Body of pancreas (tissue), 4 donors: ENCODE data around the gene QPCTL. TPM values are rescaled to one million over a fixed set of nuclear protein-coding genes. Genes with fewer than 3 reads are reported as not detected.

Experiments used
- ATAC-seq: fragments of 150-250 bp; one replicate; pipeline ENCODE4 v1.9.1; 2016
- DNase-seq, 4 donors: peaks; one replicate each; pipeline ENCODE4 v3.0.0-alpha.2; 2019
- H3K27ac ChIP-seq, 4 donors: fragments of 200-600 bp; sonication (generic); 1 replicate in 3 of 4; 2 replicates in 1 of 4; pipeline versions ENCODE4 v1.5.1 to v1.6.1; 2016 to 2019; ENCODE audit warnings: mild to moderate bottlenecking in 1 of 4, mixed read lengths in 1 of 4, moderate library complexity in 1 of 4
- H3K27me3 ChIP-seq, 2 donors: fragments of 200-600 bp; sonication (generic); one replicate each; pipeline ENCODE4 v1.6.0; 2016; ENCODE audit warnings: mild to moderate bottlenecking in 1 of 2
- H3K36me3 ChIP-seq, 2 donors: fragments of 200-600 bp; sonication (generic); replicated peaks in 1 of 2; 2 replicates each; pipeline ENCODE4 v1.5.1; 2016; ENCODE audit warnings: low read depth in 2 of 2; ENCODE audit not compliant: insufficient read depth in 1 of 2
- H3K4me1 ChIP-seq: fragments of 200-600 bp; sonication (generic); one replicate; pipeline ENCODE4 v1.6.0; 2016
- H3K4me3 ChIP-seq, 2 donors: fragments of 200-600 bp; sonication (generic); 1 replicate in 1 of 2; 2 replicates in 1 of 2; pipeline ENCODE4 v1.5.1; 2016 to 2019
- H3K9me3 ChIP-seq, 3 donors: fragments of 200-600 bp; sonication (generic); 1 replicate in 2 of 3; 2 replicates in 1 of 3; pipeline ENCODE4 v1.5.1; 2016
- CTCF ChIP-seq, 7 experiments: fragments of 450-650 bp in 4 of 7; fragments of 200-600 bp in 3 of 7; sonication (generic) in 3 of 7; IDR thresholded peaks; one replicate each; pipeline ENCODE4 v1.5.1; 2016 to 2019; ENCODE audit warnings: antibody characterized with exemption in 7 of 7
- POLR2A ChIP-seq, 3 donors: fragments of 450-650 bp; IDR thresholded peaks; one replicate each; pipeline ENCODE4 v1.6.1; 2016; ENCODE audit warnings: antibody characterized with exemption in 3 of 3, mild to moderate bottlenecking in 2 of 3
- WGBS, 2 donors: methylation state at CpG; one replicate each; pipeline ENCODE4 v1.1.5; 2017; 5-methylcytosine and 5-hydroxymethylcytosine counted together
- intact Hi-C: fragments of 100-400 bp; cut with DNase I; formaldehyde crosslinking; loops from one replicate; pipeline ENCODE4 v1.15.1; 2023
- total RNA-seq, 2 donors: library from RNA; depleted of rRNA; stranded (reverse); fragments of >200 nt; gene quantifications; one replicate each; pipeline ENCODE4 v1.1.0, GENCODE V29; 2016

Gene QPCTL
- total RNA-seq: 1 to 10 TPM; 2.1 to 4.0 TPM

GRCh38 chr19:45692187-45693105 is at the start of gene QPCTL:
QPCTL (plus strand) TSS chr19:45692666; CDS start chr19:45692704, 38 bp downstream.
- H3K27ac ChIP-seq: peak within 1 kb of the TSS; percentile 78 to 93 (median 90)
- H3K9me3 ChIP-seq: no peaks in the 10 kb centered on the region
- peak within 1 kb of the TSS; percentile 49 to 57 for H3K4me3 ChIP-seq
- peak in 1 of 7 experiments; percentile 0 for TF ChIP-seq CTCF (IDR thresholded peaks at IDR 0.05)
- peak; percentile 54 to 83 (median 77) for TF ChIP-seq POLR2A (IDR thresholded peaks at IDR 0.05)
- peaks cover 2 to 6% of the 10 kb centered on the region in 2 donors for H3K36me3 ChIP-seq
- intact Hi-C loops: no loop called here
- peak; percentile 98 to 100 (median 98) for DNase-seq
- H3K27me3 ChIP-seq: no peaks in the 10 kb centered on the region
- ATAC-seq: peak; percentile 91
- WGBS, 2 donors: 0% methylated on average over 1 to 70 of the region's 70 CpGs
- peaks cover 16% of the 10 kb centered on the region for H3K4me1 ChIP-seq

DNA sequence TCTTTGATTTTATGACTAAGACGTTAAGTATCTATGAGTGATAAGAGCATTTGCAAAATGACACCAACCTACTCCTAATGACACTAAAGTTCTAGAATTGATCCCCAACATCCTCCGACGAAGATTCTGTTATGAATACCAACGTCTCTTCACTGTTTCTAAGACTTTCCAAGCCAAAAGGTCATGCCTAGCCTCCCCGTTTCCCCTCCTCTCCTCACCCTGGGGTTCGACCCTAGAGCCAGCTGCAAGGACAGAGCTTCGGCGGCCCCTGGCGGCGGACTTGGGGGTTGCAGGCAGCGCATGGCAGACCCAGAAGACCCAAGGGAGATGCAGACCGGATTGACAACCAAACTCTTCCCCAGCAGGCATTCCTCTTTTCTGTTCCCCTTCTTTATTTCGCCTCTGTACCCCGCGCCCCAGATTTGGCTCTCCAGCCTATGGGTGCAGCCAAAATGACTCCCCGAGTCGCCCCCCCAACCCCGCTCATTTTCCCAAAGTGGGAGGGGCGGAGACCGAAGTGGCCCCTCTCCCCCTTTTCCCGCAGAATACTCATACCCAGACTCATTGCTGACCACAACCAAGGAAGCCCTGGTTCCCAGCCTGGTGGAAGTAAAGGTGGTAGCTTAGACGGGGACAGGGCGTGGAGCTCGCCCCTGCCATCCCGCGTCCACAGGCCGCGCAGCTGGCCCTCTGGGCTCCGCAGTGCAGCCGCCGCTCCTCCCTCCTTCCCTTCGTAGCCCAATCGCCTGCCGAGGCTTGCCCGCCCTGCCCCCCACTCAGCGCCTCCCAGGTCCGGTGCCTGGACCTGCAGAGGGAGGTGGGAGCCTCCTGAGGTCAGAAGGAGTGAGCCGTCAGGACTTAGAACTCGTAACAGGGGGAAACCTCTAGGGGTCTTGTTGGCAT is 49.2 kb upstream of the QPCTL start:
- WGBS, 2 donors: 13 to 15% methylated on average over 35 to 39 of the region's 39 CpGs
- Histone ChIP-seq H3K4me1 (peaks cover 58% of the 10 kb centered on the region), H3K27ac (peak overlapping the region in 1 of 4 donors; percentile 89), H3K4me3 (no peak overlapping the region), H3K27me3 (no peaks in the 10 kb centered on the region), H3K36me3 (no peaks in the 10 kb centered on the region), H3K9me3 (no peaks in the 10 kb centered on the region)
- TF ChIP-seq CTCF (IDR thresholded peaks at IDR 0.05) (peak; percentile 91 to 99 (median 97)), POLR2A (IDR thresholded peaks at IDR 0.05) (no peak)
- intact Hi-C loops: loop anchor here (5.0 to 10.0 kb wide), 3 partner anchors 36 to 118 kb away; no protein-coding TSS in a partner anchor
- DNase-seq (peak; percentile 83 to 91 (median 87)), ATAC-seq (peak; percentile 32)

- H3K9me3 ChIP-seq: no peaks in the 10 kb centered on the region
- no peaks in the 10 kb centered on the region for H3K36me3 ChIP-seq
- no peak for TF ChIP-seq CTCF (IDR thresholded peaks at IDR 0.05)
- WGBS, 2 donors: 41 to 46% methylated on average over 9 to 14 of the region's 14 CpGs
- no peak overlapping the region for H3K27ac ChIP-seq
- H3K4me1 ChIP-seq: peaks cover 50% of the 10 kb centered on the region
- H3K27me3 ChIP-seq: no peaks in the 10 kb centered on the region
- H3K4me3 ChIP-seq: no peak overlapping the region
- DNase-seq (no peak), ATAC-seq (no peak)
- intact Hi-C loops: loop anchor here (5.0 to 10.0 kb wide), 3 partner anchors 37 to 119 kb away; no protein-coding TSS in a partner anchor
Observed at GRCh38 chr19:45643927-45644771, 48.3 kb upstream of the QPCTL start.

DNA sequence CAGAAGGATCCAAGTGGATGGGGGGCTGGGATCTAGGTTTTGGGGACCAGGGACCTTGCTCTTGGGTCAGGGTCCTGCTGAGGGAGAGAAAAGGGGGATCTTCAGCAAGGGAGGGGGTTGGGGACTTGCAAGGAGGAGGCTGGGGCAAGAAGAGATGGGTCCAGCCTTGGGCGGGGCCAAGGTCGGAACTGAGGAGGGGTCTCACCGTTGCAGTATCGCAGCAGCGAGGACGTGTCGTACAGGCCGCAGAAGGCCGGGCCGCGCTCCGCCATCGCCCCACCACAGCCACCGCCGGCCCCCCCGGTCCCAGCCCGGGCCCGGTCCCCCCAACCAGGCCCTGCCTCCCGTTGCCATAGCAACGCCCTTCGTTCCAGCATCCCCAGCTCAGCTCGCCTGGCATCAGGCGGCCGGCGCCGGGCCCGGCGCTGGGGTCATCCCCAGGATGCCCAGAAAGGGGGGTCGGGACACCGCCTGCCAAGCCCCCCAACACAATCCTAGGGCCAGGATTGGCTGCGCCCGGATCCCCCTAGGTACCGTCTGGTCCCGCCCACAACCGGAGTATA is 47.3 kb upstream of the QPCTL start:
- no peaks in the 10 kb centered on the region for H3K36me3 ChIP-seq
- peaks cover 42% of the 10 kb centered on the region for H3K4me1 ChIP-seq
- H3K27ac ChIP-seq: no peak overlapping the region
- DNase-seq (peak in 1 of 4 donors; percentile 24), ATAC-seq (no peak)
- TF ChIP-seq POLR2A (IDR thresholded peaks at IDR 0.05): no peak
- TF ChIP-seq CTCF (IDR thresholded peaks at IDR 0.05): no peak
- no peaks in the 10 kb centered on the region for H3K9me3 ChIP-seq
- no peaks in the 10 kb centered on the region for H3K27me3 ChIP-seq
- WGBS, 2 donors: 16 to 47% methylated on average over 13 to 34 of the region's 35 CpGs
- H3K4me3 ChIP-seq: no peak overlapping the region
- intact Hi-C loops: loop anchor here (10.0 kb wide), 1 partner anchor 120 kb away; no protein-coding TSS in a partner anchor
